Measurements from ENCODE around the gene STX17. TPM values are rescaled to one million over a fixed set of nuclear protein-coding genes. Genes with fewer than 3 reads are reported as not detected.

STX17 gene
- total RNA-seq, 1 experiment from 2014 or later: 11.5 TPM

- Histone ChIP-seq H3K4me3 (ENCODE audit: low read depth in 2 of 2, low read length in 2 of 2) (no peak overlapping the region), H3K27ac (ENCODE audit: low read length) (no peak overlapping the region), H3K4me1 (ENCODE audit: control insufficient read depth, insufficient read depth, low read length) (no peaks in the 10 kb centered on the region), H3K9me3 (ENCODE audit: control insufficient read depth, insufficient read depth, low read depth, low read length) (no peaks in the 10 kb centered on the region), H3K36me3 (ENCODE audit: control insufficient read depth, insufficient read depth, low read length) (no peaks in the 10 kb centered on the region), H3K27me3 (ENCODE audit: control insufficient read depth, insufficient read depth, low read length) (no peaks in the 10 kb centered on the region)
- in situ Hi-C loops (cut with HindIII; ENCODE audit: low pct_unique_long_range_greater_than_20kb, low sequenced_read_pairs): no loop called here
- no peak for ATAC-seq
- TF ChIP-seq POLR2AphosphoS5 (IDR thresholded peaks at IDR 0.05; ENCODE audit: low read depth, low read length) (no peak), CTCF (IDR thresholded peaks at IDR 0.05) (no peak), REST (IDR thresholded peaks at IDR 0.05; ENCODE audit: insufficient read depth in 1 of 2, low read depth in 2 of 2, low read length in 1 of 2) (no peak)
- no TSS peak for BruUV-seq (replicated peaks)
- ChIA-PET CTCF (no interaction called here), POLR2A (no interaction called here)
- intact Hi-C loops (cut with micrococcal nuclease; ENCODE audit: unreplicated experiment): no loop called here
- DNase-seq (ENCODE audit: low read depth, low spot score): no peak
Measured at GRCh38 chr9:99936947-99937587, 30.6 kb downstream of the STX17 start.

GRCh38 chr9:99947395-99947794, 40.9 kb downstream of the STX17 start:
- intact Hi-C loops (cut with micrococcal nuclease; ENCODE audit: unreplicated experiment) (no loop called here), in situ Hi-C loops (cut with HindIII; ENCODE audit: low pct_unique_long_range_greater_than_20kb, low sequenced_read_pairs) (no loop called here)
- no TSS peak for BruUV-seq (replicated peaks)
- no peaks in the 10 kb centered on the region for H3K4me1 ChIP-seq (ENCODE audit: control insufficient read depth, insufficient read depth, low read length)
- no peaks in the 10 kb centered on the region for H3K27me3 ChIP-seq (ENCODE audit: control insufficient read depth, insufficient read depth, low read length)
- ChIA-PET CTCF (interaction anchor here (0.6 kb wide), 1 partner anchor 15 kb away, joined by 3 read pairs; no protein-coding TSS in a partner anchor), POLR2A (interaction anchor here (0.7 kb wide), 1 partner anchor 184 kb away, joined by 4 read pairs; no protein-coding TSS in a partner anchor)
- TF ChIP-seq SIN3A (IDR thresholded peaks at IDR 0.05; ENCODE audit: borderline replicate concordance, insufficient read depth, low read depth, low read length): no peak
- no peak for TF ChIP-seq TCF7L2 (IDR thresholded peaks at IDR 0.05; ENCODE audit: low read depth, low read length)
- TF ChIP-seq CTCF (IDR thresholded peaks at IDR 0.05): peak; percentile 37; the same call in 1 of the 2 replicates
- H3K4me3 ChIP-seq (ENCODE audit: low read depth in 2 of 2, low read length in 2 of 2): no peak overlapping the region
- DNase-seq (ENCODE audit: low read depth, low spot score) (no peak), ATAC-seq (no peak)
- no peaks in the 10 kb centered on the region for H3K9me3 ChIP-seq (ENCODE audit: control insufficient read depth, insufficient read depth, low read depth, low read length)
- H3K36me3 ChIP-seq (ENCODE audit: control insufficient read depth, insufficient read depth, low read length): no peaks in the 10 kb centered on the region
- H3K27ac ChIP-seq (ENCODE audit: low read length): no peak overlapping the region
